Activated CD8-positive, alpha-beta memory T cell treated with anti-CD3 and anti-CD28 coated beads for 36 hours (primary cell): ENCODE data around the gene TIGIT. TPM values are rescaled to one million over a fixed set of nuclear protein-coding genes. Genes with fewer than 3 reads are reported as not detected.
"Not testable (repeated sequence)": the region's sequence is repeated elsewhere in the genome, so short reads cannot be mapped to it uniquely, and the experiment has no call there.

ENCODE experiments used
- CTCF ChIA-PET: fragments of 350-600 bp; sonication (Branson Sonifier 250); formaldehyde crosslinking; loops from one replicate; lab custom pipeline; 2021; ENCODE audit warnings: antibody characterized with exemption; lab: Charles Lee
- POLR2A ChIA-PET: fragments of 350-600 bp; sonication (Branson Sonifier 250); formaldehyde crosslinking; loops from one replicate; lab custom pipeline; 2021; ENCODE audit warnings: antibody characterized with exemption; lab: Charles Lee
- total RNA-seq, 2 experiments: library from RNA; stranded (reverse); gene quantifications; one replicate each; pipeline ENCODE4 v1.2.3, GENCODE V29; 2021

TIGIT gene
- total RNA-seq, result 100 to 1,000 TPM; 206 to 213 TPM

- POLR2A ChIA-PET, result interaction anchor here (0.7 to 3.1 kb wide), 7 partner anchors 13 to 80 kb away, joined by 3 to 21 read pairs (median 4); no protein-coding TSS in a partner anchor
- CTCF ChIA-PET, result interaction anchor here (0.6 to 3.9 kb wide), 11 partner anchors 8 to 142 kb away, joined by 3 to 13 read pairs (median 3); no protein-coding TSS in a partner anchor
Observed at GRCh38 chr3:114293838-114294535, at the start of gene TIGIT. Gene TIGIT (plus strand): TSS chr3:114294028. CDS start chr3:114294062, 34 bp downstream.

GRCh38 chr3:114252954-114253353 is 40.9 kb upstream of the TIGIT start:
- ChIA-PET POLR2A (no interaction called here), CTCF (no interaction called here)

- ChIA-PET CTCF (no interaction called here), POLR2A (no interaction called here)
Observed at GRCh38 chr3:114253505-114253904, 40.3 kb upstream of the TIGIT start.

DNA sequence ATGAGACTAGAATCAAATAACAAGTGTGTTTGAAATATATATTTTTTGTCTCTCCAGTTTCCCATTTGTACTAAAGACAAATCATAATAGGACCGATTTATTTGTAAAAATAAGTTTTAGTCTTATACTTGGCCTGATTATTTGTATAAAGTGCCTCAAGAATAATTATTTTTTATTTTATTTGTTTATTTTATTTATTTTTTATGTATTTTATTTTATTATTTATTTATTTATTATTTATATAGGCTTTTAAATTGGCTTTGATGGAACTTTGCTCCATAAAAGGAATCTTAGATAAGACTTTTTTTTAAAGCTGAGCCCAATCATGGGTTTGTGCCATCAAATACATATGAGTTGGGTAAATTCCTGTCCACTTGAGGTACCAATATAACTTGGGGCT is 34.3 kb upstream of the TIGIT start:
- POLR2A ChIA-PET, result no interaction called here
- CTCF ChIA-PET, result interaction anchor here (0.8 to 1.5 kb wide), 2 partner anchors 159 kb away, joined by 3 read pairs; no protein-coding TSS in a partner anchor

DNA sequence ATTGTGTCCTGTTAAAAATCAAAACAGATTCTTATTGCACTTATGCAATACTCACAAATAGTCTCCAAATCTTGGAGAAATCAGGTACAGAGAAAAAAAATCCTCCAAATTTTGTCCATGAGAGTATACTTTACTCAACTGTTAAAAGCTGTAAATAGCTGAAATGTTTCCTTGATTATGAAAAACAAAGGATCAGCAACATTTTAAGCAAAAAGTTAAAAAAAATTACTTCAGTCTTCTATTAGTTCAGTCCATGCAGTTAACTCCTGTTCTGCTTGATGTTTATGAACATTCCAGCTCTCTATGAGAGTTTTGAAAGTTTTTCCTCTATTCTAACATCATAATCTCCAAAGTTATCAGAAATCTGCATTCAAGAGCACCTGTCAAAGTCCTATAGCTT is 33.7 kb upstream of the TIGIT start:
- POLR2A ChIA-PET, result no interaction called here
- CTCF ChIA-PET, result interaction anchor here (1.5 kb wide), 1 partner anchor 159 kb away, joined by 3 read pairs; no protein-coding TSS in a partner anchor

- POLR2A ChIA-PET, result no interaction called here
Observed at GRCh38 chr3:114270019-114270418, 23.8 kb upstream of the TIGIT start.

GRCh38 chr3:114272271-114272670 is 21.6 kb upstream of the TIGIT start:
- ChIA-PET CTCF (no interaction called here), POLR2A (no interaction called here)

More at GRCh38 chr3:114270019-114270418, 23.8 kb upstream of the TIGIT start:
- CTCF ChIA-PET, result interaction anchor here (0.7 kb wide), 1 partner anchor 93 kb away, joined by 3 read pairs; no protein-coding TSS in a partner anchor

DNA sequence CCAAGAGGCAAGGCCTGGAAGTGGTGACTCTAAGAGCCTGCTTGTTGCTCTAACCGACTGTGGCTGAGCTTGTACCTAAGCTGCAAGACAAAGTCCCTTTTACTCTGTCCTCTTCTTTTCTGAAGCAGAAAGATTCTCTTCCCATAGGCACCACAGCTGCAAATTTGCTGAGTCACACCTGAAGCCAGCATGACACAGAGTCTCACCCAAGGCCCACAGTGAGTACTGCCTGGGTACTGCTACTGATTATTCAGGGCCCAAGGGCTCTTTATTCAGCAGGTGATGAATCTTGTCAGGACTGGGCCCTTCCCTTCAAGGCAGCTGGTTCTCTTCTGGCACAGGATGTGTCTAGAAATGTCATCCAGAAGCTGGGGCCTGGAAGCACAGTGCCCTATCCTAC is 18.9 kb upstream of the TIGIT start:
- ChIA-PET POLR2A (interaction anchor here (0.9 kb wide), 1 partner anchor 16 kb away, joined by 3 read pairs; no protein-coding TSS in a partner anchor), CTCF (no interaction called here)

- POLR2A ChIA-PET, CTCF ChIA-PET: not testable (repeated sequence)
Observed at GRCh38 chr3:114276856-114277255, 17.0 kb upstream of the TIGIT start.

GRCh38 chr3:114284644-114285043 is 9.2 kb upstream of the TIGIT start:
- ChIA-PET CTCF (no interaction called here), POLR2A (no interaction called here)

- ChIA-PET CTCF (interaction anchor here (1.0 kb wide), 1 partner anchor 13 kb away, joined by 4 read pairs; no protein-coding TSS in a partner anchor), POLR2A (no interaction called here)
Observed at GRCh38 chr3:114285648-114286230, 8.1 kb upstream of the TIGIT start.

DNA sequence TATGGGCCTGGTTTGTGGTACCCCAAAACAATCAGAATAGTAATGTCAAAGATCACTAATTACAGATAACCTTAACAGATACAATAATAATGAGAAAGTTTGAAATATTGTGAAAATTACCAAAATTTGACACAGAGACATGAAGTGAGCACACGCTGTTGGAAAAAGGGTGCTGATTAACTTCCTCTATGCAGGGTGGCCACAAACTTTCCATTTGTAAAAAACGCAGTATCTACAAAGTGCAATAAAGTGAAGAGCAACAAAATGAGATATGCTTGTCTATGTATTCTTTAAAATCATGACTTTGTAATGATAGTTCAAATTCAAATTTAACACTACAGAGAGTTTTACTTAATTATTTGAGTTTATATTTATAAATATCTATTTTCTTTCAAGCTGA is 7.6 kb upstream of the TIGIT start:
- ChIA-PET POLR2A (no interaction called here), CTCF (interaction anchor here (1.0 kb wide), 1 partner anchor 13 kb away, joined by 4 read pairs; no protein-coding TSS in a partner anchor)

DNA sequence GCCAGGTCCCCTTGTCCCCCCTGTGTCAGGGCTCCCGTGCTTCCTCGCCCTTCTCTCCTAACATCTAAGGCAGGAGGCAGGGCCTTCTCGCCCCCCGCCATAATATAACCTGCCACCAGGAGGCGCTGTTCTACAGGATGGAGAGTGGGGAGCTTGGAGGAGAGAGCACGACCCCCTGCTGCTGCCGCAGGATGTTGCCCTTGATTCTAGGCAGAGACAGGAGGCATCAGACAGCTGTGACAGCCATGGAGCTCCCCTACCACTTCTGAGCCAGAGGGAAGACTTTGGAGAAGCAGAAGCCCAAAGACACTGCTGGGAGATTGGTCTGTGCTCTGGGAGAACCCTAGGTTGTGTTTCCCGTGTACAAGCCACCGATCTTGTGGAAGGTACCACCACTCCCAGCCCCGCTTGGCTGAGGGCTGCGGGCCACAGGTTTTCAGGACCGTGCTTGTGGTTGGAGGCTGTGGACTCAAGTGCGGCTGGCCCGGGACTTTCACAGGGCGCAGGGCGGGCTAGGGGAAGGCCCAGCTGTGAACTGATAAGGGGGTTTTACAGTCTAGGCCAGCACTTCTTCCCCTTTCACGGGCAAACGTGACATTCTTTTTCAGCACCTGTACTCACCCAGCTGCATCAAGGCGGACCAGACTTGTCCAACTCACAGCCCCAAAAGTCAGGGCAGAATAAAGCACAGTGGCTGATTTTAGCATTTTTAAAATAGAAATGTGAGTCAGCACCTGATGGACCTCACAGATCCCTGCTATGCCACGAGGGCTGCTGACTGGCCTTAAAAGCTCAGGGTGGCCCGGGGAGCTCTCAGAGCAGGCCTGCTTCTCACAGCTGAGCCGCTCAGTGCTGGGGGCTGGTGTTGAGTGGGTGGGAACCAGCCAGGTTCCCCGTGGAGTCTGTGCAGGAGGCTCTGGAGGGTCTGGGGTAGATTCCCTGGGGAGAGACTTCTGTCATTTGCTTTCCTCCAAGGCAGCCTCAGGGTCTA is 2.6 kb upstream of the TIGIT start:
- ChIA-PET POLR2A (interaction anchor here (0.7 to 2.2 kb wide), 7 partner anchors 16 to 77 kb away, joined by 3 to 19 read pairs (median 5); no protein-coding TSS in a partner anchor), CTCF (interaction anchor here (0.6 to 3.5 kb wide), 36 partner anchors 9 to 877 kb away, joined by 3 to 37 read pairs (median 4); no protein-coding TSS in a partner anchor)

DNA sequence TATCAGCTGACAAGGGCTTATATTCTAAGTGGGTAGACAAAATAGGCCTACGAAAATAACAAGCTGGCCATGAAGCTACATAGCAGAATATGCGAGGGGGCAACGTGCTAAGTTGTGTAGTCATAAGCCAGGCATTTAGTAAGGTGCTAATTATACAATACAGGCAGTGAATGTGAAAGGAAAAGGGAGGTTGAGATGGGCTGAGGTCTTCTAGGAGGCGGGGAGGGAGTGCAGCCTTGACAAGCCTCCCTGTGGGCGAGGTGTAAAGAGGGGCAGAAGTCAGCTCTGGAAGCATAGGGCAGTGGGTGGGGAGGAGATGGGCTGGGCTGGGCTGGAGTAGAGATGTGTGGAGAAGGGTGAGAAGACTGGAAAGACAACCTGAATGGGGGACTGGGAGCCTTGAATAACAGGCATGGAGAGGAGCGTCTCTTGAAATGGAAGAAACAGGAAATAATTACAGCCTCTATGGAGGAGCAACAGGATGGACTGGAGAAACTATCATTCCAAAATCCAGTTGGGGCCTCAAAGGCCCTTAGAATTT is 1.2 kb downstream of the TIGIT start:
- CTCF ChIA-PET, result interaction anchor here (1.0 to 3.9 kb wide), 8 partner anchors 12 to 143 kb away, joined by 3 to 13 read pairs (median 4); no protein-coding TSS in a partner anchor
- POLR2A ChIA-PET, result interaction anchor here (0.8 to 3.1 kb wide), 4 partner anchors 12 to 81 kb away, joined by 3 to 21 read pairs (median 10); no protein-coding TSS in a partner anchor

GRCh38 chr3:114295946-114296345 is 2.1 kb downstream of the TIGIT start:
- ChIA-PET CTCF (interaction anchor here (0.7 to 3.9 kb wide), 7 partner anchors 12 to 82 kb away, joined by 3 to 13 read pairs (median 3); no protein-coding TSS in a partner anchor), POLR2A (interaction anchor here (0.5 to 2.6 kb wide), 6 partner anchors 12 to 1391 kb away, joined by 3 to 11 read pairs (median 4); no protein-coding TSS in a partner anchor)

GRCh38 chr3:114299421-114299820 is 5.6 kb downstream of the TIGIT start:
- CTCF ChIA-PET, result interaction anchor here (0.9 to 2.8 kb wide), 8 partner anchors 8 to 78 kb away, joined by 3 to 16 read pairs (median 4); no protein-coding TSS in a partner anchor
- POLR2A ChIA-PET, result interaction anchor here (0.9 to 1.5 kb wide), 3 partner anchors 8 to 86 kb away, joined by 3 to 5 read pairs (median 5); no protein-coding TSS in a partner anchor

DNA sequence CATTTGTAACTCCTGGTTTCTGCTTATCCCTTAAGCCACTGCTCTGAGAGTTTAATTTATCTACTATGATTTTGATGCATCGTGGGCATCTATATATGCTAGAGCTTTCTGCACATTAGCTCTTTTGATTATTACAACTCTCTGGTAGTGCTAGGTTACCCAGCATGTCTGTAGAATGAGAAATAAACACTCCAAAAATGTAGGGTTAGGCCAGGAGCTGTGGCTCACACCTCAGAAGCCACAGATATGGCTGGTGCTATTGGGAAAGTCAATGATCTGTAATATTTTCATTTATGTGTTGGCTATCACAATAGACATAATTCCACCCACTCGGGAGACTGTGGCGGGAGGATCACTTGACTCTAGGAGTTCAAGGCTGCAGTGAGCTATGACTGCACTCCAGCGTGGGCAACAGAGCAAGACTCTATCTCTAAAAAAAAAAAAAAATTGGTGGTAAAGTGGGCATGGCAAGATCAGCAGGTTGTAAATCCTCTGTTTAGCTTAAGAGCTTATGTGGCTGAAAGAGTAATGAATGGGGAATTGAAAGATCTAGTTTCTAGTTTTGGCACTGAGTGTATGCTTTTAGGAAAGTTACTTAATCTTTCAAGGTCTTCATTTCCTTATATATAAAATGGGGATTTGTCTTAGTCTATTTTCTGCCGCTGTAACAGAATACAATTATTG is 6.3 kb downstream of the TIGIT start:
- ChIA-PET CTCF (interaction anchor here (1.4 to 2.8 kb wide), 5 partner anchors 9 to 79 kb away, joined by 4 to 16 read pairs (median 7); no protein-coding TSS in a partner anchor), POLR2A (interaction anchor here (0.9 to 1.5 kb wide), 3 partner anchors 28 to 87 kb away, joined by 3 to 5 read pairs (median 3); no protein-coding TSS in a partner anchor)
